A673 (cell line): ENCODE data around the gene NTMT2.

Source experiments
- CTCF ChIP-seq: fragments of 300-800, 200-600 bp; sonication (generic); conservative IDR thresholded peaks from 2 replicates; pipeline ENCODE4 v1.5.1; 2017; ENCODE audit warnings: low read depth, mild to moderate bottlenecking, antibody characterized with exemption, low read length, moderate library complexity, mixed read lengths
- EZH2 ChIP-seq: fragments of 200-600 bp; sonication (generic); IDR thresholded peaks from 2 replicates; pipeline ENCODE4 v1.6.1; 2017; ENCODE audit warnings: borderline replicate concordance, low read depth, mild to moderate bottlenecking, mixed read lengths, antibody characterized with exemption, low read length; ENCODE audit not compliant: poor library complexity, severe bottlenecking

- no peak for TF ChIP-seq CTCF
- TF ChIP-seq EZH2: no peak
Measured at GRCh38 chr1:170096806-170097340, 48.9 kb upstream of the NTMT2 start.
